Eye (tissue), 1 donor: ENCODE measurements around the gene TRMT2A.
"Not testable (repeated sequence)": the region's sequence is repeated elsewhere in the genome, so short reads cannot be mapped to it uniquely, and the experiment has no call there.

Source experiments
- DNase-seq: peaks from one replicate; pipeline ENCODE4 v3.0.0-alpha.2; 2015

TRMT2A gene, protein sequence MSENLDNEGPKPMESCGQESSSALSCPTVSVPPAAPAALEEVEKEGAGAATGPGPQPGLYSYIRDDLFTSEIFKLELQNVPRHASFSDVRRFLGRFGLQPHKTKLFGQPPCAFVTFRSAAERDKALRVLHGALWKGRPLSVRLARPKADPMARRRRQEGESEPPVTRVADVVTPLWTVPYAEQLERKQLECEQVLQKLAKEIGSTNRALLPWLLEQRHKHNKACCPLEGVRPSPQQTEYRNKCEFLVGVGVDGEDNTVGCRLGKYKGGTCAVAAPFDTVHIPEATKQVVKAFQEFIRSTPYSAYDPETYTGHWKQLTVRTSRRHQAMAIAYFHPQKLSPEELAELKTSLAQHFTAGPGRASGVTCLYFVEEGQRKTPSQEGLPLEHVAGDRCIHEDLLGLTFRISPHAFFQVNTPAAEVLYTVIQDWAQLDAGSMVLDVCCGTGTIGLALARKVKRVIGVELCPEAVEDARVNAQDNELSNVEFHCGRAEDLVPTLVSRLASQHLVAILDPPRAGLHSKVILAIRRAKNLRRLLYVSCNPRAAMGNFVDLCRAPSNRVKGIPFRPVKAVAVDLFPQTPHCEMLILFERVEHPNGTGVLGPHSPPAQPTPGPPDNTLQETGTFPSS

DNA sequence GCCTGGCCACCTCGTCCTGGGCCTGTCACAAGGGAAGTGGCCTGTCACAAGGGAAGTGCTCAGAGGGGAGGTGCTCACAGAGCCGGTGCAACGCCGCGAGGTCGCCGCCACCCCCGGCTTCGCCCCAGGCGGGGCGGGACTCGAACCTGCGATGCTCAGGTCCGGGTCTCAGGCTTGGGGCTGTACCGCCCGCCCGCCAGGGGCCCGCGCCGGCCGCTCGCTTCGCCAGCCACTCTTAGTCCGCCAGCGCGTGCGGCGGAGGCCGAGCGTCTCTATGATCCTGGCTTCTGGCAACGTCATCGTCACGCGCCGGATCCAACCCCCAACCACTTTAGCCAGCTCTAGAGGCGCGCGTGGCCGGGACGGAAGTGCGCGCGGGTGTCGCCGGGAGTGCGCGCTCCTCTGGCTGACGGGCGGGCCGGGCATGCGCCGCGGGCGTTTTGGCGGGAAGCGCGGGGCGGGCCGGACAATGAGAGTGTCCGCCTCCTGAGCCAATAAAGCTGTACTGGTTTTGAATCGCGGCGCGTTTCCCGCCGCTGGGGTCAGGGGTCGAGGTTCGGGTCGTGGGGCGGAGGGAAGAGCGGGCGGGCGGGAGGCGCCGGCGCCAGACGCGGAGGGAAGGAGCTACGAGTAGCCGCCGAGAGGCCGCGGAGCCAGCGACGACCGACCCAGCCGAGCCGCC, at the start of gene TRMT2A:
TSS of gene TRMT2A (minus strand) at position 276 of the 682 bp plus-strand sequence. CDS start 320 bp downstream, outside the sequence.
- peak; percentile 99 for DNase-seq

DNA sequence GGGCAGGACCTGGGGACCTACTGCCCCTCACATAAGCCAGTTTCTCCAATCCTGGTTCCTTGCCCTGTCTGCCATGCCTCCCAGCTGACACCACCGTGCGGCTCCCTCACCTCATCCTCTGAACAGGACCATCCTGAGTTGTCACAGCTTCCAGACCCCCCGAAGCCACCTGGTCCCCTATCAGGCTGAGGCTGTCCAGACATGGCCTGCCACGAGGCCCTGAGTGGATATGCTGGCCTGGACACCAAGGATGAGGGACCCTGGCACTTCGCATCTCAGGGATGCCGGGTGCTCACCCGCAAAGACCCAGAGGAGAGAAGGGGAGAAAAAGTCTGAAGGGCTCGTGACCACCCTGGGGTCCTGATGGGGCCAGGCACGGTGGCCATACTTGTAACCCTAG, 49.7 kb upstream of the TRMT2A start:
- no peak for DNase-seq

DNA sequence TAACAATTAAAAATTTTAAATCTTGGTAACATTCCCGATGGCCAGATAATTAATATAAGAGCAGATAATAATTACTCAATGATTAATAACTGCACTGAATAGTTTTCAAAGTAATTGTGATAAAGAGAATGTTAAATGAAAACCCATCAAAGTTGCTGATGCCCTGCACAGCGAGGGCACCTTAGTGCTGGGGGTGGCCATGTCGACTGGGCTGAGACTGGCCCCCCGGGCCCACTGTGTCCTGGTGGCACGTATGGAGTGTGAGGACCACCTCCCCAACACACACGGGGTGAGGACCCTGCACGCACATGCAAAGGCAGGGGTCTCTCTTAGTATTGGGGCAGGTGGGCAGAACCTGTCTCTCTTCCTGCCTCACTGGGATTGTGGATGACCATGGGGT, 48.9 kb upstream of the TRMT2A start:
- no peak for DNase-seq

DNA sequence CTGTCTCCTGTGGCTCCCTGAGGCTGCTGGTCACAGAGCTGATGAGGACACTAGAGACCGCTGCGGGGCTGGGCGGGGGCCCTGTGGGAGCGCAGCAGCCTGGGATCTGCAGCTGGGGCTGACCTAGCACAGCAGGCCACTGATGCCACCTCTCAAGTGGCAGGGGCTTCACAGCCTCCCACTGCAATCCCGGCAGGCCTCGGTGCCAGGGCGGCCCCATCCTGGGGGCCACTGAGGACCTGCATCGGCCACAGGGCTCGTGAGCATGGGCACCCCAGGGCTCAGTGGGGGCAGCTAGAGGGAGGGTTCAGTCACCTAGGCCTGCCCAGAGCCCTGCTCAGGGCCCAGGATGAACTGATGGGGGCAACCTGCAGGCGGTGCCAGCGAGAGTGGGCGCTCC, 48.4 kb upstream of the TRMT2A start:
- DNase-seq = no peak

DNA sequence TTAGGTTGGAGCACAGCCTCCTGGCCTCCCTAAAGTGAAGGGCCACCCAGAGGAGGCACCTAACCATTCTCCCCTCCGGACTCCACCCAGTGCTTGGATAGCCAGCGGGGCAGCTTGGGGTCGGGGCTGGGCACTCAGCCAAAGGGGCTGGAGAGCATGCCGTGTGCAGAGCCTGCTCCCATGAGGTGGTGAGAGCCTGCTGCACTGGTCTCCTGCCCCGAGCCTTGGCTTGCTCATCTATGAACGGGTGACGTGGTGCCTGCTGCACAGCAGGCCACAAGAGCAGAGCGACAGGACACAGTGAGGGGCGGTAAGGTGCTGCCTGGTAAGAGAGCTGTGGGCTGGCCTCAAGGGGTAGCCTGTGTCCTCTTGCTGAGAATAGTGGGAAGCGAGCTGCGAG, 47.8 kb upstream of the TRMT2A start:
- no peak for DNase-seq

- DNase-seq = no peak
These were observed 43.0 kb upstream of the TRMT2A start for GRCh38 chr22:20160041-20160440.

- DNase-seq = not testable (repeated sequence)
These were observed 42.5 kb upstream of the TRMT2A start for GRCh38 chr22:20159531-20159930.

GRCh38 chr22:20159076-20159475, 42.0 kb upstream of the TRMT2A start:
- peak; percentile 76 for DNase-seq

- DNase-seq = no peak
These were observed 41.5 kb upstream of the TRMT2A start for GRCh38 chr22:20158391-20159036.

- DNase-seq = no peak
These were observed 40.6 kb upstream of the TRMT2A start for GRCh38 chr22:20157430-20158183.

DNA sequence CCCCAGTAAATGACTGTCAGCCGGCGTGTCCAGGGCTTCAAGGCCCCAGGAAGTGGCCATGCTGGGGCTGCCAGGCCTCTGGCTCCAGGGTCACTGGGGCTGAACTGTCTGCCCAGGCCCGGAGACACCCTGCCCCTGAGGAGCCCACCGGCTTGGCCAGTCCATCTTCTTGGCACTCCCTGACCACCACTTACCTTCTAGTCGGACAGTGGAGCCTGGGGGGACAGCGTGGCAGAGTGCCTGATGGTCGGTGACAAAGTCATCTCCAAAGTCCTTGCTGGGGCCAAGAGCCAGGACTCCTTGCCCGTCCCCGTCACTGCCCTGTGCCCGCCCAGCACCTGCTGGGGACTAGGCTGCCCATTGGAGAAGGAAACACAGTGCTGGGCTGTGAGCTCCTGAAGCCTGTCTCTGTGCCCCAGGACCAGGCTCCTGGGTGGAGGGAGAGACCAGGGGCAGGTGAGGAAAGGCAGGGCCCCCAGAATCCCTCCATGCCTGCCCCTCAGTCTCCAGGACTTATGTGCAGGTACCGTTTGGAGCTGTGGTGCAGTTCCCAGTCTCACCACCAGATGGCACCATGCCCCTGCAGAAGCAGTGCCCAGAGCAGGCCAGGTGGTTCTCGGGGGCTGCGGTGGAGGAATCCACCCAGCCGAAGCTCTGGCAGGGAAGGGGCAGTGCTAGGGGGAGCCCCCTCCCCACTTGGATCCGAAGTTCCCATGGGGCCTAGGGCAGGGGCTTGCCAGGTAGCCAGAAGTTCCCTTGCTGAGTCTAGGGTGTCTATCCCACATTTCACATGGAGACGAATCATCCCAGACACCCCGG, 39.8 kb upstream of the TRMT2A start:
- DNase-seq = peak; percentile 95

DNA sequence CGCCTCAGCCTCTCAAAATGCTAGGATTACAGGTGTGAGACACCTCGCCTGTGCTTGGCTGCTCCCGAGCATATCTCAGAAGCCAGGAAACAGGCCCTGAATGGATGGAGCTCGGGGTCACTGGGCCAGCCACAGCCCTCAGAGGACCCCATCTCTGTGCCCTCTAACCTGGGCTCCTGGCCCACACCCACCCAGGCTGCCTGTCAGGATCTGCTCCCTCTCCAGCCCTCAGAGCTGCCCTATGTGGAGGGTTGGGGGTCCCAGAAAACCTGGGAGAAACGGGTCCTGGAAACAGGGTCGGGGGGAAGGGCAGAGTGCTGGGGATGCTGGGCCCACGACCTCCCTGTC, 39.0 kb upstream of the TRMT2A start:
- DNase-seq = no peak

DNA sequence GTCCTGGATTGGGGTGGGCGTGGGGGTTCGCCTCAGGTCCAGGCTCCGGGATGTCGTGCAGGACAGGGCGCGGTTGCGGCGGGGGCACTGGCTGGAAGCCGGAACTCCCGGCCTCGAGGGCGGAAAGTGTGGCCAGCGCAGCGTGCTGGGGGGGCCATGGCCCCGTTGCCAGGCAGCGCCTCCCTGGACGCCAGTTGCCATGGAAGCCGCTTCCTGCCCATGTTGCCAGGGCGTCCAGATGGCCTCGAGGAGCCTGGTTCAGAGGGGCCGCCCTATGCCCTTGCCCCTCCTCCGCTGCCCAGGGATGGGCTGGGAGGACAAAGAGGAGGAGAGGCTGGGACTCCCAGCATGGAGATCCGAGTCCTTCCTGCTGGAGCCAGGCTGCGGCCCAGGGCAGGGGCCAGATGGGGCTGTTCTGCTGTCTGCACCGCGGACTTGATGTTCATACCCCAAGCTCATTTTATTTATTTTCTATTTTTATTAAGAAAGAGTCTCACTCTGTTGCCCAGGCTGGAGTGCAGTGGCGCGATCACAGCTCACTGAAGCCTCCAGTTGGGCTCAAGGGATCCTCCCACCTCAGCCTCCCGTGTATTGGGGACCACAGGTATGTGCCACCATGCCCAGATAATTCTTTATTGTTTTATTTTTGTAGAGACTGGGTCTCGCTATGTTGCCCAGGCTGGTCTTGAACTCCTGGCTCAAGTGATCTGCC, 38.5 kb upstream of the TRMT2A start:
- DNase-seq = peak; percentile 93

DNA sequence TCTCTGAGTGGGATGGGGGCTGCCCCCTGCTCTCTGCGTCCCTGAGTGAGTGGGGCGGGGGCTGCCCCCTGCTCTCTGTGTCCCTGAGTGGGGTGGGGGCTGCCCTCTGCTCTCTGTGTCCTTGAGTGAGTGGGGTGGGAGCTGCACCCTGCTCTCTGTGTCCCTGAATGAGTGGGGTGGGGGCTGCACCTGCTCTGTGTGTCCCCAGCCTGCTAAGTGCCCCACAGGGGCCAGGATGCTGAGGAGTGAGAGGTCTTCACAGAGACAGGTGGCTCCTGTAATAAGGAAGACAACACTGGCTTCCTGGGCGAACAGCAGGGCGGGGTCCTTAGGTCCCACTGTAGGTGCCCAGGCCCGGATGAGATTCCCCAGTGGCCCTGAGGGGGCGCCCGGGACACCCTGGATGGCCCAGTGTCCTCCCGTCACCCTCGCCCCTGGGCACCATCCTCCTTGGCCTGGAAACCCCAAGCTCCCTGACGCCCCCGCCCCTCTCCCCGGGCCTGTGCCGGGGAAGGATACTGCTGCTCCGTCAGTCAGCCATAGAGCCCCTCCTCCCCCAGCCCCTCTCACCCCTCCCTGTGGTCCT, 37.7 kb upstream of the TRMT2A start:
- DNase-seq = no peak

DNA sequence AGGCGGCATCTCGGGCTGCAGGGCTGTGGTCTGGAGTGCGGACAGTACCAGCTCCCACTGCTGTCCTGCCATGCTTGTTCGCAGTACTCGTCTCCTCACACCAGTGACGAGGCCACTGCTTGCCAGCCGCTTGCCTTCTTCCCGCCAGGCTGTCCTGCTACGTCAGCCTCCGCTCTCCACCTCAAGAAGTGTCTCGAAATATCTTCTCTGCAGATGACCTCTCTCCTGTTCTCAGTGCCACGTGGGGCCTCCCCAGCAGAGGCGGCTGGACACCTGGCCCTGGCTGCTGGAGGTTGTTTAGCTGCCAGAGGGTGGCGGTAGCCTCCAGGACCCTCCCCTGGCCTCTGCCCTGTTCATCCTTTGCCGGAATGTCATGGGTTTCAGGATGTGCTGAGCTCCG, 36.9 kb upstream of the TRMT2A start:
- DNase-seq = peak; percentile 42

DNA sequence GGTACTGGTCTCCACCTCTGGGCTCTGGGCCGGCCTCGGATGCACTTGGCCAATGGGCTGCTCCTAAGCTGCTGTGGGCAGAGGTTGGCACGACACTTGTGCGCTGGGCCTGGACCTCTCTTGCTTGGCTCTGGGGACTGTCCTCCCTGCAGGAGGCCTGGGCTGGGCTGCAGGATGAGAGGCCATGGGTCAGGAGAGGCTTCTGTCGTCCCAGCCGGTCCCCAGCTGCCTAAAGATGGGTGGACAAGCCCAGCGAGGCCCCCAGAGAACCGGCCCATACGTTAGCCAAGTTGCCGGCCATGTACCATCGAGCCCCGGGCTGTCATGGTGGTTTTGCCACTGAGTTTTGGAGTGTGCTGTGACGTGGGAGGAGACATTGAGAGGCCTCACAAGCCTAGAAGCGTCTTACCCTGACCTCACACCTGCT, 35.5 kb upstream of the TRMT2A start:
- DNase-seq = no peak

DNA sequence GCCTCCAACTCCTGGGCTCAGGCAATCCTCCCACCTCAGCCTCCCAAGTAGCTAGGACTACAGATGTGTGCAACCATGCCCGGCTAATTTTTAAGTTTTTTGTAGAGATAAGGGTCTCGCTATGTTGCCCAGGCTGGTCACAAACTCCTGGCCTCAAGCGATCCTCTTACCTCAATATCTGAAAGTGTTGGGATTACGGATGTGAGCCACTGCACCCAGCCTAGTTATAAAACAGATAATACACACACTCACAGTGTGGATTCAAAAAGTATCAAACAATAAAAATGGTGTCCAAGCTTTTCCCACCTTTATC, 34.2 kb upstream of the TRMT2A start:
- DNase-seq = no peak

DNA sequence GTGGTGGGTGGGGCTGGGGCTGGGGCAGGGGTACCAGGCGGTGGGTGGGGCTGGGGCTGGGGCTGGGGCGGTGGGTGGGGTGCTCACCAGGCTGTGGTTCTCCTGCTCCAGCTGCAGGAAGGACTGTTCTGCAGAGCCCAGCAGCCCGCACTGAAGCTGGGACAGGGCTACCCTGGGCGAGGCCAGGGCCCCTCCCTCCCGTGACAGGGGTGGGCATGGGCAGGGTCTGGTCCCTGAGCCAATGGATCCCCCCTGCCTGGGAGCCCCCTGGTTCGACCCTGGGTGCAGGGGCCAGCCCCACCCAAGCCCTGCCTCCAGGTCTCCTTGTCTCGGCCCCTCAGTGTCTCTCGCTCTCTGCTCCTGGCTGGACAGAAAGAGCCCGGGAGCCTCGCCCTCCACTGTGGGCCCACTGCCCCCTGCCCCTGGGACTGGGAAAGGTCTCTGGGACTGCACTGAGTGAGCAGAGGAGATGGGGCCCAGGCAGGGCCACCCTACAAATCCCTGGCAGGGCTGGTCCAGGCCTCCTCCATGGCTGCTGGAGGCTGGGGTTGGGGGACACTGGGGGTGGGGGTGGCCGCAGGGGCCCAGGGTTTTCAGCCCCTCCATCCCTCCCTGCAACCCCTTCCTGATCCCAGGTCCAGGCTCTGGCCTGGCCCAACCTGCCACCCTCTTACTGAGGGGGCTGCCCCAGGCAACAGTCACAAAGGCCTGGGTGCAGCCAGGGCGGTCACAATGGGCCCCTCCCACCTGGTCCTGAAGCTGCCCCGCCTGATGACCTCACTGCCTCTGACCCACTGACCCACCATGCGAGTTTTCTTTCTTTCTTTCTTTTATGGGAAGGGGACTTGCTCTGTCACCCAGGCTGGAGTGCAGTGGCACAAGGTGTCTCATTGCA, 33.6 kb upstream of the TRMT2A start, which contains the start of gene CCDC188:
TSS of gene CCDC188 (minus strand) at position 675 of the 895 bp plus-strand sequence. CDS start at position 606, 69 bp downstream.
- no peak for DNase-seq
